Trophoblast cell (in vitro differentiated cells and primary cell): ENCODE results near the gene HHAT.
"Not testable (repeated sequence)": the region's sequence is repeated elsewhere in the genome, so short reads cannot be mapped to it uniquely, and the experiment has no call there.

Experiments used
- DNase-seq, 2 donors: peaks; one replicate each; pipeline ENCODE4 v3.0.0-alpha.2; 2016
- H2AFZ ChIP-seq: 2 replicates; pipeline ENCODE4 v1.6.1; 2013; ENCODE audit warnings: low read length, moderate library complexity, mild to moderate bottlenecking; ENCODE audit not compliant: insufficient read depth, poor library complexity
- H2AK5ac ChIP-seq: 2 replicates; pipeline ENCODE4 v1.6.1; 2013; ENCODE audit warnings: mild to moderate bottlenecking, low read length
- H2BK120ac ChIP-seq: 2 replicates; pipeline ENCODE4 v1.6.1; 2013; ENCODE audit warnings: low read length, mild to moderate bottlenecking, moderate library complexity; ENCODE audit not compliant: insufficient read depth, poor library complexity
- H2BK12ac ChIP-seq: 2 replicates; pipeline ENCODE4 v1.6.1; 2013; ENCODE audit warnings: mild to moderate bottlenecking, low read length, moderate library complexity
- H2BK5ac ChIP-seq: 2 replicates; pipeline ENCODE4 v1.6.1; 2013; ENCODE audit warnings: low read length, low read depth, moderate library complexity, mild to moderate bottlenecking; ENCODE audit not compliant: poor library complexity
- H3K14ac ChIP-seq: 2 replicates; pipeline ENCODE4 v1.6.1; 2013; ENCODE audit warnings: mild to moderate bottlenecking, low read length
- H3K18ac ChIP-seq: 2 replicates; pipeline ENCODE4 v1.6.1; 2013; ENCODE audit warnings: mild to moderate bottlenecking, low read length
- H3K23ac ChIP-seq: 2 replicates; pipeline ENCODE4 v1.6.1; 2013; ENCODE audit warnings: low read length
- H3K27ac ChIP-seq: 2 replicates; pipeline ENCODE4 v1.5.1; 2013; ENCODE audit warnings: low read depth, mild to moderate bottlenecking, inconsistent platforms, low read length, moderate library complexity
- H3K27me3 ChIP-seq: 2 replicates; pipeline ENCODE4 v1.6.1; 2013; ENCODE audit warnings: inconsistent platforms, mild to moderate bottlenecking, low read length, moderate library complexity; ENCODE audit not compliant: insufficient read depth
- H3K36me3 ChIP-seq, 2 experiments: 1 replicate in 1 of 2; 2 replicates in 1 of 2; pipeline ENCODE4 v1.6.1; 2013; ENCODE audit warnings: low read length in 2 of 2, mild to moderate bottlenecking in 2 of 2, moderate library complexity in 1 of 2; ENCODE audit not compliant: insufficient read depth in 2 of 2, control insufficient read depth in 1 of 2
- H3K4ac ChIP-seq: 2 replicates; pipeline ENCODE4 v1.6.1; 2013; ENCODE audit warnings: low read depth, mild to moderate bottlenecking, low read length, moderate library complexity
- H3K4me1 ChIP-seq, 2 experiments: 1 replicate in 1 of 2; 2 replicates in 1 of 2; pipeline ENCODE4 v1.6.1; 2013; ENCODE audit warnings: low read length in 2 of 2, mild to moderate bottlenecking in 2 of 2, moderate library complexity in 1 of 2; ENCODE audit not compliant: insufficient read depth in 2 of 2, control insufficient read depth in 1 of 2
- H3K4me2 ChIP-seq: 2 replicates; pipeline ENCODE4 v1.6.1; 2013; ENCODE audit warnings: inconsistent platforms, mild to moderate bottlenecking, low read length, moderate library complexity
- H3K4me3 ChIP-seq: 2 replicates; pipeline ENCODE4 v1.5.1; 2013; ENCODE audit warnings: mild to moderate bottlenecking, low read depth, low read length, inconsistent platforms
- H3K79me1 ChIP-seq: one replicate; pipeline ENCODE4 v1.6.1; 2013; ENCODE audit warnings: low read length
- H3K79me2 ChIP-seq: 2 replicates; pipeline ENCODE4 v1.6.1; 2013; ENCODE audit warnings: low read length, mild to moderate bottlenecking; ENCODE audit not compliant: control insufficient read depth, insufficient read depth, poor library complexity
- H3K9ac ChIP-seq: 2 replicates; pipeline ENCODE4 v1.6.1; 2013; ENCODE audit warnings: mild to moderate bottlenecking, low read length
- H3K9me3 ChIP-seq: 2 replicates; pipeline ENCODE4 v1.6.1; 2013; ENCODE audit warnings: low read depth, mild to moderate bottlenecking, control low read depth, inconsistent platforms, low read length; ENCODE audit not compliant: insufficient read depth
- H4K12ac ChIP-seq: 2 replicates; pipeline ENCODE4 v1.6.1; 2013; ENCODE audit warnings: low read depth, mild to moderate bottlenecking, low read length, moderate library complexity
- H4K8ac ChIP-seq: 2 replicates; pipeline ENCODE4 v1.6.1; 2013; ENCODE audit warnings: low read depth, mild to moderate bottlenecking, low read length, moderate library complexity
- H4K91ac ChIP-seq: one replicate; pipeline ENCODE4 v1.6.1; 2013; ENCODE audit warnings: low read depth, mild to moderate bottlenecking, low read length, moderate library complexity
- WGBS: extraction: QIAGEN DNeasy Blood & Tissue Kit; methylation state at CpG from one replicate; pipeline ENCODE4 v1.1.7; 2013; ENCODE audit warnings: missing lambda C conversion rate; ENCODE audit not compliant: insufficient read length, insufficient coverage; ENCODE audit errors: extremely low coverage; 5-methylcytosine and 5-hydroxymethylcytosine counted together

Gene HHAT

DNA sequence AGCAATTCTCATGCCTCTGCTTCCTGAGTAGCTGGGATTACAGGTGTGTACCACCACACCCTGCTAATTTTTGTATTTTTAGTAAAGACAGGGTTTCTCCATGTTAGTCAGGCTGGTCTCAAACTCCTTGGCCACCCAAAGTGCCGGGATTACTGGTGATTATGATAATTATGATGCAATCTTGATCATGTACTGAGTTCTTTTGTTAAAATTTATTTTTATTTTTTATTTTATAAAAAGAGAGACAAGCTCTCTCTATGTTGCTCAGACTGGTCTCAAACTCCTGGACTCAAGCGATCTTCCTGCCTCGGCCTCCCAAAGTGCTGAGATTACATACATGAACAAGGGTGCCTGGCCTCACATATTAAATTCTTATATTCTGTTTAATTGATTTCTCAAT is 25.6 kb downstream of the HHAT start:
- H3K23ac ChIP-seq, H4K12ac ChIP-seq, H3K27ac ChIP-seq, H2BK12ac ChIP-seq, H2BK120ac ChIP-seq, H3K14ac ChIP-seq, H3K18ac ChIP-seq, DNase-seq, H3K4me1 ChIP-seq, H3K4me2 ChIP-seq, H3K4ac ChIP-seq, H2AFZ ChIP-seq, H3K79me2 ChIP-seq, H3K79me1 ChIP-seq, H3K4me3 ChIP-seq, H2BK5ac ChIP-seq, H4K91ac ChIP-seq, H2AK5ac ChIP-seq, H3K9me3 ChIP-seq, H3K9ac ChIP-seq, H3K36me3 ChIP-seq, H4K8ac ChIP-seq, H3K27me3 ChIP-seq: not testable (repeated sequence)
- WGBS = no CpG with 5 or more reads among the region's 3 CpGs

DNA sequence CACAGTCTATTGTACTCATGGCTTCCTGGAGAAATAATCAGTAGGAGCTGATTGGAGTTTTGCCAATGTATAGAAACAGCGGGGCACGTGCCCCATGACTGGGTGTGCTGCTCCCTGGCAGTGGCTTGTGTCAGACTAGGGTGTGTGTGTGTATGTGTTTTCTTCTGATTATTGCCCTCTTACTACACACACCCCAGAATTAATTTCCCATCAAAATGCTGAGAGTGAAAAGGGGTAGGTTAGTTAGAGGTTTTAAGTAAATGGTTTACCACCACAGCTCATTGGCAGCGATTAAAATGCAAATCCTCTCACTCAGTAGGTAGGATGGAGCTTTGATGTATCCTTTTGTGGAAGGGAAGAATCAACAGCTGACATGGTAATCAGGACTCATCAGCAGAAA is 29.9 kb downstream of the HHAT start:
- no peak overlapping the region for H2AK5ac ChIP-seq
- no peaks in the 10 kb centered on the region for H3K79me2 ChIP-seq
- DNase-seq = no peak
- H4K91ac ChIP-seq = no peak overlapping the region
- H2BK12ac ChIP-seq = no peak overlapping the region
- no peak overlapping the region for H3K9ac ChIP-seq
- no peaks in the 10 kb centered on the region for H3K27me3 ChIP-seq
- H3K4me3 ChIP-seq = no peak overlapping the region
- no peak overlapping the region for H3K4ac ChIP-seq
- no peak overlapping the region for H2BK120ac ChIP-seq
- H3K27ac ChIP-seq = no peak overlapping the region
- H3K4me1 ChIP-seq = no peaks in the 10 kb centered on the region
- WGBS = no CpG with 5 or more reads among the region's 3 CpGs
- no peak overlapping the region for H2BK5ac ChIP-seq
- H3K36me3 ChIP-seq = no peaks in the 10 kb centered on the region
- H4K8ac ChIP-seq = no peak overlapping the region
- H3K9me3 ChIP-seq = no peaks in the 10 kb centered on the region
- H3K79me1 ChIP-seq = no peaks in the 10 kb centered on the region
- no peak overlapping the region for H2AFZ ChIP-seq
- H3K14ac ChIP-seq = no peak overlapping the region
- no peak overlapping the region for H3K18ac ChIP-seq
- no peak overlapping the region for H3K4me2 ChIP-seq
- H3K23ac ChIP-seq = no peak overlapping the region
- H4K12ac ChIP-seq = no peak overlapping the region

DNA sequence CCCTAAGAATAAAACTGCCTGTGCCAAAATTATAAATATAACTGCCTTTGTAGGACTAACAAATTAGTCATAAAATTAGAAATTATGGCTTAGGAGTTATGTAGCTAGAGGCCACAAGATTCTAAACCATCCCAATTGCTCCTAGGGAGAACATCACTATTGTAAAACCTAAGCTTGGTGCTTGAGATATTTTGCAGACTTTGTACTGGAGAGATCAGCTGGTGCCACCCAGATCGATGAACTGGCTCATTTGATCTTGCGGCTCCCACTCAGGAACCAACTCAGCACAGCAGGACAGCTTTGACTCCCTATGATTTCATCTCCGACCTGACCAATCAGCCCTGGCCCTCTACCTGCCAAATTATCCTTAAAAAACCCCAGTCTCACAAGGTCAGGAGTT is 30.6 kb downstream of the HHAT start:
- WGBS = no CpG with 5 or more reads among the region's 3 CpGs
- no peak overlapping the region for H4K91ac ChIP-seq
- no peak overlapping the region for H3K23ac ChIP-seq
- no peak overlapping the region for H3K4me2 ChIP-seq
- no peaks in the 10 kb centered on the region for H3K79me2 ChIP-seq
- H3K4me3 ChIP-seq = no peak overlapping the region
- no peak overlapping the region for H2BK120ac ChIP-seq
- no peak overlapping the region for H2BK12ac ChIP-seq
- no peak overlapping the region for H4K8ac ChIP-seq
- H3K4me1 ChIP-seq = no peaks in the 10 kb centered on the region
- H3K27me3 ChIP-seq = no peaks in the 10 kb centered on the region
- no peak overlapping the region for H3K9ac ChIP-seq
- no peak overlapping the region for H3K27ac ChIP-seq
- no peak overlapping the region for H4K12ac ChIP-seq
- no peak overlapping the region for H2BK5ac ChIP-seq
- H3K36me3 ChIP-seq = no peaks in the 10 kb centered on the region
- H3K14ac ChIP-seq = no peak overlapping the region
- no peak overlapping the region for H2AK5ac ChIP-seq
- DNase-seq = no peak
- H3K18ac ChIP-seq = no peak overlapping the region
- no peak overlapping the region for H3K4ac ChIP-seq
- H3K9me3 ChIP-seq = no peaks in the 10 kb centered on the region
- H3K79me1 ChIP-seq = no peaks in the 10 kb centered on the region
- H2AFZ ChIP-seq = no peak overlapping the region

DNA sequence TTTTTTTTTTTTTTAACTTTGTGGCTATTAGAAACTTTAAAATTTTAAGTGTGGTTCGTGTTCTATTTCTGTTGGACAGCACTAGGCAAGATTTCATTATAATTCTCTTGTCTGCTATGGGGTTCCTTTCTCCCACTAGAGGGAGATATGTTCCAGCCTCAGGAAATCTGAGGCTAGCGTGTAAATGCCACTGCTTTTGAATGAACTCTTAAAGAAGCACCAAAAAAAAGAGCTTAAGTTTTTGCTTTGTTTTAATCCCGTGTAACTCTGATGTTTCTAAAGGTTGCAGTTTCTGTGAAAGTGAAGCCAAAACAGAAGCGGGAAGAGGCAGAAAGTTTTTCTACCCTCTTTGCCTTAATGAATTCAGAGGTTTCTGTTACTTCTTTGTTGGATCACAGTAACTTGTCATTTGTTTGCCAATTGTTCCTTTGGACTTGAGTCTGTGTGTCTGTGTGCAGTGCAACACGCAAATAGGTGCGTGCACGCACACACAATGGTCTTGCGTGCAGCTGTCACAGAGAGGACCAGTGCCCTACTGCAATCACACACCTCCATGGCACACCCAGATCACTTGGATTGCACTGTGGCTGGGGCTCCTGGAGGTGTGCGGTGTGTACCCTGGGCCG is 32.3 kb downstream of the HHAT start:
- H3K18ac ChIP-seq = no peak overlapping the region
- no peak overlapping the region for H3K4me3 ChIP-seq
- no CpG with 5 or more reads among the region's 10 CpGs for WGBS
- H4K91ac ChIP-seq = no peak overlapping the region
- peak in 1 of 2 donors; percentile 66 for DNase-seq
- peaks cover 2% of the 10 kb centered on the region in 2 experiments for H3K4me1 ChIP-seq
- H3K14ac ChIP-seq = no peak overlapping the region
- no peaks in the 10 kb centered on the region for H3K79me1 ChIP-seq
- no peak overlapping the region for H2BK12ac ChIP-seq
- no peaks in the 10 kb centered on the region for H3K79me2 ChIP-seq
- H3K9ac ChIP-seq = no peak overlapping the region
- no peak overlapping the region for H3K4me2 ChIP-seq
- H2BK5ac ChIP-seq = no peak overlapping the region
- H3K36me3 ChIP-seq = no peaks in the 10 kb centered on the region
- H2AK5ac ChIP-seq = no peak overlapping the region
- H3K27me3 ChIP-seq = no peaks in the 10 kb centered on the region
- no peak overlapping the region for H2AFZ ChIP-seq
- no peaks in the 10 kb centered on the region for H3K9me3 ChIP-seq
- no peak overlapping the region for H4K12ac ChIP-seq
- no peak overlapping the region for H3K4ac ChIP-seq
- H3K27ac ChIP-seq = no peak overlapping the region
- no peak overlapping the region for H3K23ac ChIP-seq
- no peak overlapping the region for H2BK120ac ChIP-seq
- H4K8ac ChIP-seq = no peak overlapping the region
